Measurements from ENCODE around the gene EIF5AL1.
"Not testable (repeated sequence)": the region's sequence is repeated elsewhere in the genome, so short reads cannot be mapped to it uniquely, and the experiment has no call there.

EIF5AL1 gene

GRCh38 chr10:79509306-79509933, 2.9 kb upstream of the EIF5AL1 start:
- in situ Hi-C loops (cut with MboI; ENCODE audit: low sequenced_read_pairs), result not testable (repeated sequence)

GRCh38 chr10:79509934-79510508, 2.3 kb upstream of the EIF5AL1 start:
- in situ Hi-C loops (cut with MboI; ENCODE audit: low sequenced_read_pairs), result not testable (repeated sequence)

GRCh38 chr10:79516532-79517205, 4.3 kb downstream of the EIF5AL1 start:
- in situ Hi-C loops (cut with MboI; ENCODE audit: low sequenced_read_pairs), result not testable (repeated sequence)

GRCh38 chr10:79517567-79517966, 5.2 kb downstream of the EIF5AL1 start:
- in situ Hi-C loops (cut with MboI; ENCODE audit: low sequenced_read_pairs), result not testable (repeated sequence)

GRCh38 chr10:79521751-79522150, 9.4 kb downstream of the EIF5AL1 start:
- in situ Hi-C loops (cut with MboI; ENCODE audit: low sequenced_read_pairs), result not testable (repeated sequence)

- in situ Hi-C loops (cut with MboI; ENCODE audit: low sequenced_read_pairs), result not testable (repeated sequence)
These were observed 10.1 kb downstream of the EIF5AL1 start for GRCh38 chr10:79522464-79522863.

- in situ Hi-C loops (cut with MboI; ENCODE audit: low sequenced_read_pairs), result not testable (repeated sequence)
These were observed 11.0 kb downstream of the EIF5AL1 start for GRCh38 chr10:79523157-79523853.

- in situ Hi-C loops (cut with MboI; ENCODE audit: low sequenced_read_pairs), result loop anchor here (25.0 kb wide), 1 partner anchor 412 kb away; the partner anchor contains the start of gene SFTPD
These were observed 12.8 kb downstream of the EIF5AL1 start for GRCh38 chr10:79525049-79525710.

- in situ Hi-C loops (cut with MboI; ENCODE audit: low sequenced_read_pairs), result loop anchor here (25.0 kb wide), 1 partner anchor 409 kb away; the partner anchor contains the start of gene SFTPD
These were observed 15.9 kb downstream of the EIF5AL1 start for GRCh38 chr10:79528261-79528660.

- in situ Hi-C loops (cut with MboI; ENCODE audit: low sequenced_read_pairs), result loop anchor here (25.0 kb wide), 1 partner anchor 404 kb away; the partner anchor contains the start of gene SFTPD
These were observed 21.0 kb downstream of the EIF5AL1 start for GRCh38 chr10:79533142-79533902.

GRCh38 chr10:79533903-79534175, 21.5 kb downstream of the EIF5AL1 start:
- in situ Hi-C loops (cut with MboI; ENCODE audit: low sequenced_read_pairs), result loop anchor here (25.0 kb wide), 1 partner anchor 403 kb away; the partner anchor contains the start of gene SFTPD

- in situ Hi-C loops (cut with MboI; ENCODE audit: low sequenced_read_pairs), result loop anchor here (25.0 kb wide), 1 partner anchor 399 kb away; the partner anchor contains the start of gene SFTPD
These were observed 26.0 kb downstream of the EIF5AL1 start for GRCh38 chr10:79538311-79538710.

GRCh38 chr10:79540930-79541329, 28.6 kb downstream of the EIF5AL1 start:
- in situ Hi-C loops (cut with MboI; ENCODE audit: low sequenced_read_pairs), result loop anchor here (25.0 kb wide), 1 partner anchor 396 kb away; the partner anchor contains the start of gene SFTPD

- in situ Hi-C loops (cut with MboI; ENCODE audit: low sequenced_read_pairs), result loop anchor here (25.0 kb wide), 1 partner anchor 395 kb away; the partner anchor contains the start of gene SFTPD
These were observed 30.3 kb downstream of the EIF5AL1 start for GRCh38 chr10:79542626-79543025.

- in situ Hi-C loops (cut with MboI; ENCODE audit: low sequenced_read_pairs), result loop anchor here (25.0 kb wide), 1 partner anchor 393 kb away; the partner anchor contains the start of gene SFTPD
These were observed 32.1 kb downstream of the EIF5AL1 start for GRCh38 chr10:79544408-79544807.

GRCh38 chr10:79544926-79545659, 32.8 kb downstream of the EIF5AL1 start:
- in situ Hi-C loops (cut with MboI; ENCODE audit: low sequenced_read_pairs), result loop anchor here (25.0 kb wide), 1 partner anchor 392 kb away; the partner anchor contains the start of gene SFTPD

- in situ Hi-C loops (cut with MboI; ENCODE audit: low sequenced_read_pairs), result loop anchor here (25.0 kb wide), 1 partner anchor 390 kb away; the partner anchor contains the start of gene SFTPD
These were observed 34.8 kb downstream of the EIF5AL1 start for GRCh38 chr10:79547128-79547527.

GRCh38 chr10:79547973-79548372, 35.6 kb downstream of the EIF5AL1 start:
- in situ Hi-C loops (cut with MboI; ENCODE audit: low sequenced_read_pairs), result loop anchor here (25.0 kb wide), 1 partner anchor 389 kb away; the partner anchor contains the start of gene SFTPD

GRCh38 chr10:79552143-79552542, 39.8 kb downstream of the EIF5AL1 start:
- in situ Hi-C loops (cut with MboI; ENCODE audit: low sequenced_read_pairs), result loop anchor here (25.0 kb wide), 1 partner anchor 710 kb away; no protein-coding TSS in a partner anchor
